RCC 7860 (cell line): ENCODE results near the gene EPN1.
"Not testable (repeated sequence)": the region's sequence is repeated elsewhere in the genome, so short reads cannot be mapped to it uniquely, and the experiment has no call there.

Source experiments
- DNase-seq: peaks from one replicate; pipeline ENCODE4 v3.0.0-alpha.2; 2015; ENCODE audit warnings: low spot score
- FAIRE-seq: peaks from 2 replicates; lab custom pipeline; 2012; peaks lifted over from hg19 to GRCh38; lab: Jason Lieb, UNC

EPN1 gene

DNA sequence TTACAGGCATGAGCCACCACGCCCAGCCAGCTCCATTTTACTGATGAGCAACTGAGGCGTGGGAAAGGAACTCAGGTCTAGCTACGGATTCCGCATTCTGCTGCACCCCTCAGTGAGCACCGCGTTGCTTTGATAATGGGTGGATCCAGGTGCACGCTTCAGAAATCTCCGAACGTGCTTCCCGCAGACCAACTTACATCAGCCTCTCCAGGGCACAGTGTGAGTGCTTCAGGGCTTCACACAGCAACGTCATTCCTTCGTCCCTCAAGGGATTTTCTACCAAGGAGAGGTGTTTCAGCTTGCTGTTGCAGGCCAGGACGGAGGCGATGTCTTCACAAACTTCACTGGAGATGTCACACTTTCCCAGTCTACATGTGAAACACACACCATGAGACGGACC is 41.5 kb downstream of the EPN1 start:
- FAIRE-seq (no peak), DNase-seq (no peak)

DNA sequence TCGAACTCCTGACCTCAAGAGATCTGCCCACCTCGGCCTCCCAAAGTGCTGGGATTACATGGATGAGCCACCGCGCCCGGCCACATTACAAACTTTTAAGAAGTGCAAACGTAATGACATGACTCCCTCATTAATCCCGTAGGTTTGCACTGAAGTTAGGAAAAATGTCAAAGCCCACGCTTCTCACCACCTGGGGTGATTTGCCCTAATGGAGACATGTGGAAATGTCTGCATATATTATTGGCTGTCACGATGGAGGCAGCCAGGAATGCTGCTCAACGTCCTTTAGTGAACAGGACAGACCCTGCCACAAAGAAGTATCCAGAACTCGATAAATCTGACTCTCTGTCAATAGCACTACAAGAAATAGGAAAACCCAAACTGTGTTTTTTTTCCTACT is 42.2 kb downstream of the EPN1 start:
- DNase-seq, result no peak
- FAIRE-seq, result no peak

DNA sequence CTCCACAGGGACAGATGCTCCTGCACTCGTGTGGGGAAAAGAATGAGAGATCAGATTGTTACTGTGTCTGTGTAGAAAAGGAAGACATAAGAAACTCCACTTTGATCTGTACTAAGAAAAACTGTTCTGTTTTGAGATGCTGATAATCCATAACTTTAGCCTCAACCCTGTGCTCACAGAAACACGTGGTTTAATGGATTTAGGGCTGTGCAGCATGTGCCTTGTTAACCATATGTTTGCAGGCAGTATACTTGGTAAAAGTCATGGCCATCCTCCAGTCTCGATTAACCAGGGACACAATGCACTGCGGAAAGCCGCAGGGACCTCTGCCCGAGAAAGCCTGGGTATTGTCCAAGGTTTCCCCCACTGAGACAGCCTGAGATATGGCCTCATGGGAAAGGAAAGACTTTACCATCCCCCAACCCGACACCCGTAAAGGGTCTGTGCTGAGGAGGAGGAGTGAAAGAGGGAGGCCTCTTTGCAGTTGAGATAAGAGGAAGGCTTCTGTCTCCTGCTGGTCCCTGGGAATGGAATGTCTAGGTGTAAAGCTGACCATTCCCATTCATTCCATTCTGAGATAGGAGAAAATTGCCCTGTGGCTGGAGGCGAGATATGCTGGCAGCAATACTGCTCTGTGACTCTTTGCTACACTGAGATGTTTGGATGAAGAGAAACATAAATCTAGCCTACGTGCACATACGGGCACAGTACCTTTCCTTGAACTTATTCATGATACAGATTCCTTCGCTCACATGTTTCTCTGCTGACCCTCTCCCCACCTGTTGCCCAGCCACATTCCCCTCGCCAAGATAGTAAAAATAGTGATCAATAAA is 43.1 kb downstream of the EPN1 start:
- DNase-seq, FAIRE-seq: not testable (repeated sequence)

DNA sequence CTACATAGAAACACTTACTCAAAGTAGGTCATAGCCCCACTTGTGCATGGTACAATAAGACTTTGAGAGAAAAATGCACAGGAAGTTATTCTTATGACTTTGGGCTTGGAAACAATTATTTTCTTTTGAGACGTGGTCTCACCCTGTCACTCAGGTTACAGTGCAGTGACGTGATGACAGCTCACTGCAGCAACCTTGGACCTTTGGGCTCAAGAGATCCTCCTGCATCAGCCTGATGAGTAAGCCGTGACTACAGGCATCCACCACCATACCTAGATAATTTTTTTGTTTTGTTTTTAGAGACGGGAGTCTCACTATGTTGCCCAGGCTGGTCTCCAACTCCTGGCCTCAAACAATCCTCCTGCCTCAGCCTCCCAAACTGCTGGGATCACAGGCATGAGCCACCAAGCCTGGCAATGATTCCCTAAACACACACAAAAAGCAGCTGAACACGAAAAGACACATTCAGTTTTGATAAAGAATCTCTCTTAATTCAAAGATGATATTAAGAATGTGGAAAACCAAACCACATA is 45.3 kb downstream of the EPN1 start:
- DNase-seq (no peak), FAIRE-seq (no peak)

DNA sequence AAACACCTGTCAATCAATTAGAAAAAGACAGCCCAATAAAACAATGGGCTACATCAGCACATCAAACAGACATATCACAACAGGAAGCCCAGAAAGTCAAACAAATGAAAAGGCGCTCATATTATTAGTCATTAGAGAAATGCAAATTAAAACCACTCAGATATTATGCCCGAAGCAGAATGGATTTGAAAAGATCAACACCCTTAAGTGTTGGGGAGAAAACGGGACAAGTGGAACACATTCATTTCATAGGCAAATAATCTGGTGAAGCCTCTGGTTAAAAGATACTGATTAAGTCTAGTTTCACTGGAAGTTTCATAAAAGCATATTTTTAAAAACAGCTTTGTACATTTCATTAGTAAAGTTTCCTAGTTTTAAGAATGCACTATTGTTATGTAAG is 45.8 kb downstream of the EPN1 start:
- DNase-seq, result no peak
- FAIRE-seq, result no peak

DNA sequence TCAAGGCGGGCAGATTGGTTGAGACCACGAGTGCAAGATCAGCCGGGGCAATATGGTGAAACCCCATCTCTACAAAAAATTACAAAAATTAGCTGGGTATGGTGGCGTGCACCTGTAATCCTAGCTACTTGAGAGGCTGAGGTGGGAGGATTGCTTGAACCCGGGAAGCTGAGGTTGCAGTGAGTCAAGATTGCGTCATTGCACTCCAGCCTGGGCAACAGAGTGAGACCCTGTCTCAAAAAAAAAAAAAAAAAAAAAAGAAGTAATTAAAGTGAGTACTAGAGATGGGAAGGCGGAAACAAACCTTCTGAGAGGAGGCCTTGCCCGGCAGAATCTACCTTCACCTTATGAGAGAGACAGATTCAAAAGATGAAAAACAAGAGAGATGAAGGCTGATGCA is 48.5 kb downstream of the EPN1 start:
- FAIRE-seq (no peak), DNase-seq (no peak)

DNA sequence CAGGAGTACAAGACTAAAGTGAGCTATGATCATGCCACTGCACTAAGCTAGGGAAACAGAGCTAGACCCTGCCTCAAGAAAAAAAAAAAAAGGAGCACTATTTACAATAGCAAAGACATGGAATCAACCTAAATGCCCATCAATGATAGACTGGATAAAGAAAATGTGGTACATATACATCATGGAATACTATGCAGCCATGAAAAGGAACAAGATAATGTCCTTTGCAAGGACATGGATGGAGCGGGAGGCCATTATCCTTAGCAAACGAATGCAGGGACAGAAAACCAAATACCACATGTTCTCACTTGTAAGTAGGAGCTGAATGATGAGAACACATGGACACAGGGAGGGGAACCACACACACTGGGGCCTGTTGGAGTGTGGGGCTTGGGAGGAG is 55.4 kb downstream of the EPN1 start:
- FAIRE-seq, DNase-seq: not testable (repeated sequence)

DNA sequence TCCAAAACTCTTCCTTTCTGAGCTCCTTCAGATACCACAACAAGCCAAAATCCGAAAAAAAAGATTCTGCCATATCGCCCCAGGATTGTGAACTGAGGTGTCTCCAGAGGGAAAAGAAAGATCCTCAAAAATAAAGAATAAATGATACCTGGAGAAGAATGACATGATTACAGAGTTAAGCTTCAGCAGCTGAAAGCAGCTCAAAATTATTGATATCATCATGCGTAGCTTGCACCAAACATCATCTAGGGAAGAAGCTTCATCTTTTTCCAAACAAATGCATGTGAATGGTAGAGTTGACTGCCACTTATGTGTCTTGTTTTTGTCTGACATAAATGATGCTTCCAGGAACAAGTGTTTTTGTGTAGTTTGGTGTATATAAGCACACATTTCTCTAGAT is 63.3 kb downstream of the EPN1 start, which contains the start of gene NLRP9:
NLRP9 (minus strand) TSS at position 101 of the 400 bp plus-strand sequence; CDS start at position 73, 28 bp downstream.
- no peak for DNase-seq
- FAIRE-seq, result no peak

DNA sequence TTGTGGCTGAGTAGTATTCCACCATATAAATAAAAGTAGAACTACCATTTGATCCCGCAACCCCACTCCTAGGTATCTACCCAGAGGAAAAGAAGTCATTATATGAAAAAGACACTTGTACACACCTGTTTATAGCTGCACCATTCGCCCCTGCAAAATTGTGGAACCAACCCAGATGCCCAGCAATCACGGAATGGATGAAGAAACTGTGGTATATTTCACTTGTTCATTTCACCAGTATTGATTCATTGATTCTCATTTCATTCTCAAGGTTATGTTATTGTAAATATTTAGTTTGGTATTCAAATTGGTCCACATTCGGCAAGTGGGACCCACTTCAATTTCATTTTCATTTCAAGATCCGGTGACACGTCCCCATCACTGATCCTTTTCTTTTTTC is 75.7 kb downstream of the EPN1 start:
- DNase-seq (no peak), FAIRE-seq (no peak)

DNA sequence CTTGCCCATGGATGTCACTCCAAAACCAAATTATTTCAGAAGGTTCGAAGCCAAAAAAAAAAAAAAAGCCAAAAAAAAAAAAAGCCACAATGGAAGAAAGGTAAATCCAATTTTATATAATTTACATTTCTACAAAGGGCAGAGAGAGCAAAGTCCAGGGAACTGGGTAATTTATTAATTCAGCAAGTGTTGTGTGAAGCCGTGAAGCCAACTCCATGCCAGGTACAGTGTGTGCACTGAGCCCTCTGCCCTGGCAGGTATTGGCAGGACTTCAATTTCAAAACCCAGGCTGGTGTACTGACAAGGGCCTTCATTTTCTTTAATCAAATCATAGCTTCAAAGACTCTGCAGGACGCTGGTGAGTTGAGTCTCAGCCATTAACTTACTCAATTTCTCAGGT is 78.4 kb downstream of the EPN1 start:
- DNase-seq (no peak), FAIRE-seq (no peak)

DNA sequence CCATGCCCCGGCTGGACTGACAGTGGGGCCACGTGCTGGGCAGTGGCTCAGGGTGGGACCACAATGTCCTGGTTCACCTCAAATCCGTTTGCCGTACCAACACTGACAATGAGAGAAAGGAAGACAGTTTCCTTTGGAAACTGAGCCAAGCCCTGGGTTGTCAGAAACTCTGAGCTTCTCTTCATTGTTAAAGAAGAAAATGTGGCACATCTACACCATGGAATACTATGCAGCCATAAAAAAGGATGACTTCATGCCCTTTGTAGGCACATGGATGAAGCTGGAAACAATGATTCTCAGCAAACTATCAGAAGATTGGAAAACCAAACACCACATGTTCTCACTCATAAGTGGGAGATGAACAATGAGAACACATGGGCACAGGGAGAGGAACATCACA is 81.8 kb downstream of the EPN1 start:
- not testable (repeated sequence) for FAIRE-seq

DNA sequence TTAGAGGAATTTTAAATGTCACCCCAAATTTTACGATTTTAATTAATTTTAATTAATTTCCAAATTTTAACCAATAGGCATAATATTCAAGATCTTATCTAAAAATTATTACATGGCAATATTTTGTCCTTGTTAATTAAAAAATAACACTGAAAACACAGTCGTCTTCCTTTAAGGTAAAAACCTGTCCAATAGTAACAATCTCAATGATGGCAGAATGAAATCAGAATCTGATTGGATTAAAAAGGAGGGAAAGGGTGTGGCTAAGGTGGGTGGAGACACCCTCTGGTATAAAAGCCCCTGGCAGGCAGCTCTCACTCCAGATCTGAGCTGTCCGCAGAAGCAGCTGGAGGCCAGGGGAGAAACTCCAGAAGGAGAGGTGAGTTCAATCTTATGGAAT is 83.8 kb downstream of the EPN1 start, which contains the start of gene RFPL4A:
RFPL4A (plus strand) TSS at position 301 of the 400 bp plus-strand sequence. CDS start 2,704 bp downstream, outside the sequence.
- FAIRE-seq, result not testable (repeated sequence)

More for the DNA sequence above, 81.8 kb downstream of the EPN1 start:
- not testable (repeated sequence) for DNase-seq

More for the DNA sequence above, 83.8 kb downstream of the EPN1 start, which contains the start of gene RFPL4A:
- not testable (repeated sequence) for DNase-seq
